HCT116 (cell line): Measurements from ENCODE around the gene RUNX1. TPM values are rescaled to one million over a fixed set of nuclear protein-coding genes. Genes with fewer than 3 reads are reported as not detected.

Source experiments
- ATAC-seq: fragments of 200-7000 bp; cut with Tn5 transposase; 2 replicates; pipeline ENCODE4 v1.9.1; 2020; ENCODE audit warnings: mild to moderate bottlenecking, moderate library complexity
- BruUV-seq: library from RNA; stranded (reverse); fragments of 400-500 nt; replicated peaks from 2 replicates; lab custom pipeline; 2021; lab: Mats Ljungman, UMichigan
- CTCF ChIA-PET: fragments of 300-600 bp; sonication (Branson Sonifier 250); formaldehyde crosslinking; loops from one replicate; lab custom pipeline; 2021; ENCODE audit warnings: antibody characterized with exemption; lab: Charles Lee
- POLR2A ChIA-PET: fragments of 300-600, 350-600 bp; sonication (Branson Sonifier 250); formaldehyde crosslinking; loops from one replicate; lab custom pipeline; 2021; ENCODE audit warnings: antibody characterized with exemption; lab: Charles Lee
- RAD21 ChIA-PET, 2 experiments: fragments of 300-600 bp; sonication (Branson Sonifier 250); formaldehyde crosslinking; loops; one replicate each; lab custom pipeline; 2023; ENCODE audit warnings: low total read pairs in 2 of 2; ENCODE audit not compliant: uncharacterized antibody in 2 of 2, unreplicated experiment in 2 of 2, low non-redundant PET in 1 of 2; lab: Charles Lee
- DNase-seq: peaks from one replicate; pipeline ENCODE4 v3.0.0-alpha.2; 2010; ENCODE audit warnings: low read depth, low spot score
- H2AFZ ChIP-seq: fragments of 200-600 bp; shearing (Covaris generic), sonication (generic); 2 replicates; pipeline ENCODE4 v1.6.1; 2017; ENCODE audit warnings: low read depth, mixed run types, mixed read lengths, antibody characterized with exemption, low read length; ENCODE audit not compliant: poor library complexity, severe bottlenecking
- H3K27ac ChIP-seq: 2 replicates; pipeline ENCODE4 v1.5.1; 2012; ENCODE audit warnings: low read depth, low read length
- H3K27me3 ChIP-seq: fragments of 200-600 bp; sonication (generic); 2 replicates; pipeline ENCODE4 v1.6.1; 2016; ENCODE audit warnings: mixed run types, low read length, mixed read lengths; ENCODE audit not compliant: insufficient read depth
- H3K36me3 ChIP-seq, 2 experiments: fragments of 200-500 bp in 1 of 2; fragments of 200-600 bp in 1 of 2; sonication (Bioruptor generic) in 1 of 2; sonication (generic) in 1 of 2; 2 replicates each; pipeline versions ENCODE4 v1.5.1 to v1.6.1; 2014 to 2016; ENCODE audit warnings: low read length in 2 of 2, inconsistent platforms in 1 of 2, mixed read lengths in 1 of 2, mixed run types in 1 of 2; ENCODE audit not compliant: insufficient read depth in 2 of 2, control insufficient read depth in 1 of 2
- H3K4me1 ChIP-seq, 2 experiments: fragments of 200-600 bp in 1 of 2; sonication (generic) in 1 of 2; 2 replicates each; pipeline versions ENCODE4 v1.5.1 to v1.6.1; 2012 to 2017; ENCODE audit warnings: low read length in 2 of 2, inconsistent platforms in 1 of 2, mild to moderate bottlenecking in 1 of 2, mixed read lengths in 1 of 2, mixed run types in 1 of 2, moderate library complexity in 1 of 2; ENCODE audit not compliant: insufficient read depth in 2 of 2, control insufficient read depth in 1 of 2
- H3K4me2 ChIP-seq: fragments of 200-600 bp; sonication (generic); 2 replicates; pipeline ENCODE4 v1.6.1; 2017; ENCODE audit warnings: mixed run types, low read length, mixed read lengths
- H3K4me3 ChIP-seq, 2 experiments: fragments of 200-600 bp in 1 of 2; sonication (generic) in 1 of 2; replicated peaks in 1 of 2; 2 replicates each; pipeline ENCODE4 v1.5.1; 2011 to 2016; ENCODE audit warnings: low read length in 2 of 2, control low read depth in 1 of 2, low read depth in 1 of 2, mild to moderate bottlenecking in 1 of 2, mixed read lengths in 1 of 2, mixed run types in 1 of 2
- H3K79me2 ChIP-seq: fragments of 200-600 bp; sonication (generic); 2 replicates; pipeline ENCODE4 v1.6.1; 2017; ENCODE audit warnings: mild to moderate bottlenecking, mixed run types, low read length, moderate library complexity, mixed read lengths; ENCODE audit not compliant: insufficient read depth
- H3K9ac ChIP-seq: fragments of 200-600 bp; sonication (generic); 2 replicates; pipeline ENCODE4 v1.6.1; 2016; ENCODE audit warnings: low read length, mixed read lengths
- H3K9me2 ChIP-seq: fragments of 200-600 bp; sonication (generic), shearing (Covaris generic); 2 replicates; pipeline ENCODE4 v1.6.1; 2017; ENCODE audit warnings: mixed run types, mild to moderate bottlenecking, moderate library complexity; ENCODE audit not compliant: insufficient read depth
- H3K9me3 ChIP-seq, 2 experiments: fragments of 200-500 bp in 1 of 2; fragments of 200-600 bp in 1 of 2; sonication (Bioruptor generic) in 1 of 2; sonication (generic) in 1 of 2; 2 replicates each; pipeline ENCODE4 v1.6.1; 2014 to 2017; ENCODE audit warnings: low read length in 2 of 2, mixed read lengths in 2 of 2, inconsistent platforms in 1 of 2, low read depth in 1 of 2, mild to moderate bottlenecking in 1 of 2, mixed run types in 1 of 2, moderate library complexity in 1 of 2; ENCODE audit not compliant: control insufficient read depth in 1 of 2, insufficient read depth in 1 of 2
- H4K20me1 ChIP-seq: fragments of 200-600 bp; sonication (generic), shearing (Covaris generic); 2 replicates; pipeline ENCODE4 v1.6.1; 2017; ENCODE audit warnings: mixed run types, mild to moderate bottlenecking, moderate library complexity; ENCODE audit not compliant: insufficient read depth
- CEBPB ChIP-seq: IDR thresholded peaks from 2 replicates; pipeline ENCODE4 v1.6.1; 2012; ENCODE audit warnings: low read depth
- EZH2 ChIP-seq: fragments of 200-600 bp; sonication (generic); IDR thresholded peaks from 2 replicates; pipeline ENCODE4 v1.6.1; 2017; ENCODE audit warnings: antibody characterized with exemption, mixed run types
- EZH2phosphoT487 ChIP-seq: fragments of 200-600 bp; IDR thresholded peaks from 2 replicates; pipeline ENCODE4 v1.6.1; 2018; ENCODE audit warnings: antibody characterized with exemption, borderline replicate concordance
- JUND ChIP-seq: IDR thresholded peaks from 2 replicates; pipeline ENCODE4 v1.6.1; 2012
- MAX ChIP-seq: IDR thresholded peaks from 2 replicates; pipeline ENCODE4 v1.6.1; 2012
- POLR2A ChIP-seq: IDR thresholded peaks from 2 replicates; pipeline ENCODE4 v1.7.0; 2011; ENCODE audit warnings: borderline replicate concordance; ENCODE audit not compliant: insufficient read depth, insufficient read length; ENCODE audit errors: extremely low read depth
- POLR2AphosphoS5 ChIP-seq: IDR thresholded peaks from 2 replicates; pipeline ENCODE4 v1.6.1; 2011; ENCODE audit warnings: mild to moderate bottlenecking, low read depth, low read length, moderate library complexity
- RAD21 ChIP-seq: IDR thresholded peaks from 2 replicates; pipeline ENCODE4 v1.6.1; 2012; ENCODE audit warnings: low read depth, mild to moderate bottlenecking
- SIN3A ChIP-seq: IDR thresholded peaks from 2 replicates; pipeline ENCODE4 v1.6.1; 2012; ENCODE audit warnings: low read depth
- SP1 ChIP-seq: IDR thresholded peaks from 2 replicates; pipeline ENCODE4 v1.6.1; 2012; ENCODE audit warnings: low read depth
- SRF ChIP-seq: IDR thresholded peaks from 2 replicates; pipeline ENCODE4 v1.6.1; 2012; ENCODE audit warnings: low read depth
- TCF7L2 ChIP-seq: IDR thresholded peaks from 2 replicates; pipeline ENCODE4 v1.7.0; 2011; ENCODE audit warnings: borderline replicate concordance, inconsistent platforms; ENCODE audit not compliant: insufficient read depth, insufficient read length; ENCODE audit errors: extremely low read depth
- YY1 ChIP-seq: IDR thresholded peaks from 2 replicates; pipeline ENCODE4 v1.6.1; 2011; ENCODE audit warnings: low read length, low read depth, moderate library complexity, mild to moderate bottlenecking; ENCODE audit not compliant: insufficient replicate concordance; ENCODE audit errors: extremely low read depth
- ZBTB33 ChIP-seq: IDR thresholded peaks from 2 replicates; pipeline ENCODE4 v1.6.1; 2011; ENCODE audit warnings: mild to moderate bottlenecking, low read length, moderate library complexity; ENCODE audit not compliant: insufficient replicate concordance; ENCODE audit errors: extremely low read depth
- ZFX ChIP-seq: fragments of 450-650 bp; IDR thresholded peaks from 2 replicates; pipeline ENCODE4 v1.6.1; 2017
- ZNF274 ChIP-seq: fragments of 200-500 bp; sonication (Bioruptor generic); IDR thresholded peaks from 2 replicates; pipeline ENCODE4 v1.6.1; 2014; ENCODE audit warnings: mild to moderate bottlenecking, low read depth, low read length, inconsistent platforms
- intact Hi-C: fragments of 100-400 bp; cut with micrococcal nuclease; formaldehyde crosslinking; loops from 2 replicates; pipeline ENCODE4 v1.10.0; 2022
- total RNA-seq: library from RNA; stranded (reverse); gene quantifications from one replicate; pipeline ENCODE4 v1.2.1, GENCODE V29; 2021; ENCODE audit not compliant: unreplicated experiment
- TF ChIP-seq, protein P1 (sequence below), 3 experiments: fragments of 200-600 bp in 1 of 3; sonication (generic) in 1 of 3; IDR thresholded peaks in 2 of 3; conservative IDR thresholded peaks in 1 of 3; 2 replicates each; pipeline ENCODE4 v1.5.1; 2012 to 2017; ENCODE audit warnings: low read depth in 2 of 3, low read length in 2 of 3, antibody characterized with exemption in 1 of 3, borderline replicate concordance in 1 of 3, control low read depth in 1 of 3, mild to moderate bottlenecking in 1 of 3, mixed read lengths in 1 of 3, mixed run types in 1 of 3, moderate library complexity in 1 of 3; ENCODE audit not compliant: insufficient read depth in 1 of 3
- TF ChIP-seq, protein P2 (sequence below): IDR thresholded peaks from 2 replicates; pipeline ENCODE4 v1.6.1; 2012; ENCODE audit warnings: low read depth
- TF ChIP-seq, protein P3 (sequence below): IDR thresholded peaks from 2 replicates; pipeline ENCODE4 v1.6.1; 2012

RUNX1 gene
- total RNA-seq, 1 experiment from 2014 or later: 33.5 TPM

- Histone ChIP-seq H3K4me2 (no peak overlapping the region), H3K27me3 (no peaks in the 10 kb centered on the region), H2AFZ (no peak overlapping the region), H3K27ac (no peak overlapping the region), H3K9me3 (no peaks in the 10 kb centered on the region), H3K4me1 (no peaks in the 10 kb centered on the region), H3K36me3 (no peaks in the 10 kb centered on the region), H3K9me2 (no peaks in the 10 kb centered on the region), H3K79me2 (no peaks in the 10 kb centered on the region), H3K9ac (no peak overlapping the region), H4K20me1 (no peaks in the 10 kb centered on the region), H3K4me3 (no peak overlapping the region)
- intact Hi-C loops: no loop called here
- ChIA-PET RAD21 (no interaction called here), CTCF (no interaction called here), POLR2A (no interaction called here)
- TF ChIP-seq EZH2phosphoT487 (no peak), SRF (no peak), SIN3A (no peak), CEBPB (no peak), TCF7L2 (no peak), SP1 (no peak), JUND (no peak), POLR2A (no peak), MAX (no peak), POLR2AphosphoS5 (no peak), YY1 (no peak), ZBTB33 (no peak), RAD21 (no peak), EZH2 (no peak), ZFX (no peak), ZNF274 (no peak)
- TF ChIP-seq, protein P1, sequence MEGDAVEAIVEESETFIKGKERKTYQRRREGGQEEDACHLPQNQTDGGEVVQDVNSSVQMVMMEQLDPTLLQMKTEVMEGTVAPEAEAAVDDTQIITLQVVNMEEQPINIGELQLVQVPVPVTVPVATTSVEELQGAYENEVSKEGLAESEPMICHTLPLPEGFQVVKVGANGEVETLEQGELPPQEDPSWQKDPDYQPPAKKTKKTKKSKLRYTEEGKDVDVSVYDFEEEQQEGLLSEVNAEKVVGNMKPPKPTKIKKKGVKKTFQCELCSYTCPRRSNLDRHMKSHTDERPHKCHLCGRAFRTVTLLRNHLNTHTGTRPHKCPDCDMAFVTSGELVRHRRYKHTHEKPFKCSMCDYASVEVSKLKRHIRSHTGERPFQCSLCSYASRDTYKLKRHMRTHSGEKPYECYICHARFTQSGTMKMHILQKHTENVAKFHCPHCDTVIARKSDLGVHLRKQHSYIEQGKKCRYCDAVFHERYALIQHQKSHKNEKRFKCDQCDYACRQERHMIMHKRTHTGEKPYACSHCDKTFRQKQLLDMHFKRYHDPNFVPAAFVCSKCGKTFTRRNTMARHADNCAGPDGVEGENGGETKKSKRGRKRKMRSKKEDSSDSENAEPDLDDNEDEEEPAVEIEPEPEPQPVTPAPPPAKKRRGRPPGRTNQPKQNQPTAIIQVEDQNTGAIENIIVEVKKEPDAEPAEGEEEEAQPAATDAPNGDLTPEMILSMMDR (IDR thresholded peaks at IDR 0.05 in 2 of 3, conservative IDR thresholded peaks at IDR 0.05 in 1 of 3; ENCODE audit: borderline replicate concordance in 1 of 3, insufficient read depth in 1 of 3, low read depth in 2 of 3, low read length in 2 of 3): no peak
- TF ChIP-seq, protein P2, sequence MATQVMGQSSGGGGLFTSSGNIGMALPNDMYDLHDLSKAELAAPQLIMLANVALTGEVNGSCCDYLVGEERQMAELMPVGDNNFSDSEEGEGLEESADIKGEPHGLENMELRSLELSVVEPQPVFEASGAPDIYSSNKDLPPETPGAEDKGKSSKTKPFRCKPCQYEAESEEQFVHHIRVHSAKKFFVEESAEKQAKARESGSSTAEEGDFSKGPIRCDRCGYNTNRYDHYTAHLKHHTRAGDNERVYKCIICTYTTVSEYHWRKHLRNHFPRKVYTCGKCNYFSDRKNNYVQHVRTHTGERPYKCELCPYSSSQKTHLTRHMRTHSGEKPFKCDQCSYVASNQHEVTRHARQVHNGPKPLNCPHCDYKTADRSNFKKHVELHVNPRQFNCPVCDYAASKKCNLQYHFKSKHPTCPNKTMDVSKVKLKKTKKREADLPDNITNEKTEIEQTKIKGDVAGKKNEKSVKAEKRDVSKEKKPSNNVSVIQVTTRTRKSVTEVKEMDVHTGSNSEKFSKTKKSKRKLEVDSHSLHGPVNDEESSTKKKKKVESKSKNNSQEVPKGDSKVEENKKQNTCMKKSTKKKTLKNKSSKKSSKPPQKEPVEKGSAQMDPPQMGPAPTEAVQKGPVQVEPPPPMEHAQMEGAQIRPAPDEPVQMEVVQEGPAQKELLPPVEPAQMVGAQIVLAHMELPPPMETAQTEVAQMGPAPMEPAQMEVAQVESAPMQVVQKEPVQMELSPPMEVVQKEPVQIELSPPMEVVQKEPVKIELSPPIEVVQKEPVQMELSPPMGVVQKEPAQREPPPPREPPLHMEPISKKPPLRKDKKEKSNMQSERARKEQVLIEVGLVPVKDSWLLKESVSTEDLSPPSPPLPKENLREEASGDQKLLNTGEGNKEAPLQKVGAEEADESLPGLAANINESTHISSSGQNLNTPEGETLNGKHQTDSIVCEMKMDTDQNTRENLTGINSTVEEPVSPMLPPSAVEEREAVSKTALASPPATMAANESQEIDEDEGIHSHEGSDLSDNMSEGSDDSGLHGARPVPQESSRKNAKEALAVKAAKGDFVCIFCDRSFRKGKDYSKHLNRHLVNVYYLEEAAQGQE: no peak
- TF ChIP-seq, protein P3, sequence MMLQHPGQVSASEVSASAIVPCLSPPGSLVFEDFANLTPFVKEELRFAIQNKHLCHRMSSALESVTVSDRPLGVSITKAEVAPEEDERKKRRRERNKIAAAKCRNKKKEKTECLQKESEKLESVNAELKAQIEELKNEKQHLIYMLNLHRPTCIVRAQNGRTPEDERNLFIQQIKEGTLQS: no peak
- DNase-seq: no peak
- no peak for ATAC-seq
- BruUV-seq: no TSS peak
Observed at GRCh38 chr21:35006248-35006647, 42.9 kb downstream of the RUNX1 start.
